K562 (cell line): ENCODE measurements around the gene NPC1. TPM values are rescaled to one million over a fixed set of nuclear protein-coding genes. Genes with fewer than 3 reads are reported as not detected.
A peak's percentile ranks its signal among the peaks of the same experiment; 100 is the strongest.

ENCODE experiments used
- CAMTA2 ChIP-seq: fragments of 250-450 bp; sonication (Bioruptor Pico); conservative IDR thresholded peaks from 2 replicates; pipeline ENCODE4 v1.5.1; 2022
- CTCFL ChIP-seq: IDR thresholded peaks from 2 replicates; pipeline ENCODE4 v1.6.1; 2011; ENCODE audit warnings: borderline replicate concordance, low read depth, mild to moderate bottlenecking, moderate library complexity, low read length; ENCODE audit not compliant: insufficient read depth, poor library complexity, severe bottlenecking
- FOSL1 ChIP-seq: fragments of 200-800 bp; sonication (Bioruptor generic); conservative IDR thresholded peaks from 2 replicates; pipeline ENCODE4 v1.6.1; 2016; ENCODE audit warnings: missing genetic modification characterization, missing compliant biosample characterization
- FOXA3 ChIP-seq, 2 experiments: fragments of 450-650 bp in 1 of 2; sonication (generic) in 1 of 2; formaldehyde crosslinking; IDR thresholded peaks in 1 of 2; conservative IDR thresholded peaks in 1 of 2; 2 replicates each; pipeline versions ENCODE4 v1.4.0 to v1.8.0; 2020 to 2022; ENCODE audit warnings: mild to moderate bottlenecking in 2 of 2, missing genetic modification reagents in 1 of 2
- MEIS2 ChIP-seq: fragments of 450-650 bp; IDR thresholded peaks from 2 replicates; pipeline ENCODE4 v1.6.1; 2014; ENCODE audit warnings: mild to moderate bottlenecking; ENCODE audit not compliant: partially characterized antibody
- MLLT1 ChIP-seq, 2 experiments: fragments of 450-650 bp; IDR thresholded peaks; 2 replicates each; pipeline ENCODE4 v1.6.1; 2016
- NFATC3 ChIP-seq: fragments of 450-650 bp; IDR thresholded peaks from 2 replicates; pipeline ENCODE4 v1.6.1; 2017; ENCODE audit warnings: mild to moderate bottlenecking
- PTRF ChIP-seq: fragments of 450-650 bp; IDR thresholded peaks from 2 replicates; pipeline ENCODE4 v1.6.1; 2016; ENCODE audit warnings: mild to moderate bottlenecking, missing genetic modification characterization, missing compliant biosample characterization
- RB1 ChIP-seq: fragments of 450-650 bp; IDR thresholded peaks from 2 replicates; pipeline ENCODE4 v1.6.1; 2017; ENCODE audit warnings: low read depth, mild to moderate bottlenecking
- SAP30 ChIP-seq: fragments of 200-600 bp; sonication (generic); IDR thresholded peaks from 2 replicates; pipeline ENCODE4 v1.6.1; 2012; ENCODE audit warnings: borderline replicate concordance, low read depth, mild to moderate bottlenecking, moderate library complexity, low read length, control low read depth, inconsistent platforms; ENCODE audit not compliant: insufficient read depth, poor library complexity, severe bottlenecking
- SRF ChIP-seq, 2 experiments: fragments of 250-450, 450-650 bp in 1 of 2; sonication (Bioruptor Pico) in 1 of 2; sonication (generic) in 1 of 2; formaldehyde crosslinking; IDR thresholded peaks; 2 replicates each; pipeline versions ENCODE4 v1.5.0 to v1.5.1; 2020 to 2022; ENCODE audit warnings: mild to moderate bottlenecking in 1 of 2, missing genetic modification reagents in 1 of 2
- TCF15 ChIP-seq: fragments of 250-450 bp; sonication (Bioruptor Pico); IDR thresholded peaks from 2 replicates; pipeline ENCODE4 v1.8.0; 2022; ENCODE audit warnings: moderate library complexity, mild to moderate bottlenecking, inconsistent platforms
- THRAP3 ChIP-seq: fragments of 450-650 bp; IDR thresholded peaks from 2 replicates; pipeline ENCODE4 v1.6.1; 2016; ENCODE audit warnings: mild to moderate bottlenecking, inconsistent platforms, borderline replicate concordance
- ZFP1 ChIP-seq: fragments of 450-650 bp; formaldehyde crosslinking; IDR thresholded peaks from 2 replicates; pipeline ENCODE4 v1.4.0; 2020; ENCODE audit warnings: mild to moderate bottlenecking, mixed read lengths
- ZFP91 ChIP-seq: sonication (generic); formaldehyde crosslinking; IDR thresholded peaks from 2 replicates; pipeline ENCODE4 v1.8.0; 2022; ENCODE audit warnings: mild to moderate bottlenecking, missing genetic modification reagents
- ZNF197 ChIP-seq: fragments of 200-800 bp; sonication (Bioruptor generic); IDR thresholded peaks from 2 replicates; pipeline ENCODE4 v1.6.1; 2016; ENCODE audit warnings: low read depth, missing genetic modification characterization, missing compliant biosample characterization
- ZNF3 ChIP-seq: fragments of 250-450 bp; sonication (Bioruptor Pico); IDR thresholded peaks from 2 replicates; pipeline ENCODE4 v1.5.0; 2021; ENCODE audit warnings: mild to moderate bottlenecking, moderate library complexity
- polyA plus RNA-seq, 8 experiments: library from polyadenylated mRNA; depleted of rRNA in 4 of 8; stranded (reverse) in 5 of 8; unstranded in 3 of 8; fragments of >200 nt; fragmentation: Nextera tagmentation in 2 of 8; fragmentation: Illumina TruSeq in 1 of 8; extraction: Ambion mirVana in 2 of 8; extraction: Trizol in 1 of 8; gene quantifications; 2 replicates each; pipeline versions ENCODE4 v1.2.1 to v1.2.3, GENCODE V29; 2011 to 2014; ENCODE audit warnings: inconsistent platforms in 1 of 8, missing spikeins in 1 of 8
- total RNA-seq, 7 experiments: library from RNA; depleted of rRNA in 6 of 7; stranded (reverse); fragments of >200 nt in 6 of 7; fragmentation: Illumina TruSeq in 2 of 7; extraction: Trizol in 2 of 7; gene quantifications; 2 replicates each; pipeline versions ENCODE4 v1.2.1 to v1.2.3, GENCODE V29; 2011 to 2021; ENCODE audit warnings: low replicate concordance in 1 of 7

The NPC1 gene
- total and polyA plus RNA-seq, 9 of the 15 experiments (the other 6 are each of a cell fraction or from before 2014, with no cell fraction given): 17.1 to 45.9 (median 27.6) TPM

GRCh38 chr18:23515911-23516546, 70.3 kb downstream of the NPC1 start (continued):
- TF ChIP-seq CTCFL (peak; percentile 54), MLLT1 (IDR thresholded peaks at IDR 0.05) (0 out of 4 replicates have a peak, but pooled peaks of 1 of the 2 experiments have one; percentile 15), RB1 (peak; percentile 69; the same call in 1 of the 2 replicates), CAMTA2 (CRISPR knock-in tag) (no peak), FOXA3 (CRISPR knock-in tag; conservative IDR thresholded peaks at IDR 0.05 in 1 of 2, IDR thresholded peaks at IDR 0.05 in 1 of 2) (0 out of 4 replicates have a peak, but pooled peaks of 1 of the 2 experiments have one; percentile 43), NFATC3 (no peak), TCF15 (no peak), THRAP3 (no peak), MEIS2 (peak; percentile 44), ZNF3 (CRISPR knock-in tag) (no peak), SAP30 (no peak), PTRF (no peak), ZNF197 (no peak), FOSL1 (tag) (no peak), ZFP1 (no peak), SRF (CRISPR knock-in tag; IDR thresholded peaks at IDR 0.05) (no peak), ZFP91 (CRISPR knock-in tag) (no peak)
